NCI-H2227 treated with DMSO at 0.1 percent for 48 hours (cell line): ENCODE data around the gene FAM20C.

Source experiments
- DNase-seq: peaks from one replicate; lab custom pipeline; 2025; lab: John Stamatoyannopoulos, UW

Gene FAM20C

GRCh38 chr7:273327-273726, 81.0 kb downstream of the FAM20C start:
- no peak for DNase-seq

- DNase-seq: no peak
Measured at GRCh38 chr7:274266-274665, 81.9 kb downstream of the FAM20C start.

DNA sequence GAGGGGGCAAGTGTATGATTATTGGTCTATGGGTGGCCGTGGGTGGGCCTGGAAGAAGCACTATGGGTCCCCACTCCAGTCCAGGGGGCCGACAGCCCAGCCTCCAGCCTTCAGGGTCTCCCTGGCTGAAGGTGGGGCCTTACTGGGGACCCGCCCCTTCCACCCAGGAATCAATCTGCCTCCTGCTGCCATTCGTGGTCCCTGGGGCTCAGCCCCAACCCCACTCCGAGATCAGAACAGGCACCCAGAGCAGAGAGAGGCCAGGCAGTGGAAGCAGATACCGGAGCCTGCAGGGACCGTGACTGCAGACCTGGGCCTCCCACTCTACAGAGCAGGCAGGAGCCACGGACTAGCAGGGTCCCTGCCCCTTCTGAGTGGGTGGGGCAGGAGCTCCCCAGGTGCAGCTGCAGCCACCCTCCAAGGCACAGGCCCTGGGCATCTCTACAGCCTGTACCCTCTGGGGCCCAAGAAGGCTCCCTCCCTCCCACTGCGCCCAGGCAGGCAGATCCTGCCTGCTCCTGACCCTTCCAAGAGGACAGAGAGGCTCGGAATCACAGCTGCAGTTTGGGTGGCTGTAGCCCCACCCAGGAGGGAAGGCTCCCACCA, 84.0 kb downstream of the FAM20C start:
- no peak for DNase-seq

DNA sequence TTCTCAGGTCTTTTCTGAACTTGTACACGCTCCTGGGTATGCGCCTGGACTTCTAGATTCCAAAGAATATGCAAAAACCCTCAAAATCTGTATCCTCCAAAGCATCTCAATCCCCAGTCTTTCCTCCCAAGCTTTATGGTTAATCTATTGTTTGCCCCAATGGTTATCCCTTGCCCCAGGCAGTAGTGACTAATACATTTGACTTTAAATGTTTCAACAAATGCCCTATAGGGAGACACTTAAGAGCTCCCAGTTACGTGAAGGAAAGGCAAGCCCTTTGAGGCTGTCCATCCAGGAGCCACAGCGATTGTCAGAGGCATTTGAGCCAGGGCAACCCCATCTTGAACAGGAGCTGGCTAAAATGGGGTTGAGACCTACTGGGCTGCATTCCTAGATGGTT, 84.9 kb downstream of the FAM20C start:
- DNase-seq: no peak

DNA sequence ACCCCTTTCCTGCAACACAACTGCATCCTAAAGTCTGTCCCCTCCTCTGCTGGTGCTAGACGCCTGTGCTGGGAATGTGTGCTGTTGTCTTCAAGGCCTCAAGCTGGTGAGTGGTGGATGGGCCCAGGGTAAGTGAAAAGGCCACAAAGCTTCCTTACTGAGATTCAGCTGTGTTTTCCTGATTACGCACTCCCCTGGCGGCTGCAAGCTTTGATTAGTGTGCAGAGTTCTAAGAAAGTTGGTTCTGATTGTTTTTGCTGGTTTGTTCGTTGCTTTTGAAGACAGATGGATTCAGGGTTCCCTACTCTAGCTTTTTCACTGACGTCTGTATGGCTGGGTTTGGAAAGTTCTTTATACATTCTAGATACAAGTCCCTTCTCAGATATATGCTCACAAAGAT, 85.7 kb downstream of the FAM20C start:
- DNase-seq: no peak

DNA sequence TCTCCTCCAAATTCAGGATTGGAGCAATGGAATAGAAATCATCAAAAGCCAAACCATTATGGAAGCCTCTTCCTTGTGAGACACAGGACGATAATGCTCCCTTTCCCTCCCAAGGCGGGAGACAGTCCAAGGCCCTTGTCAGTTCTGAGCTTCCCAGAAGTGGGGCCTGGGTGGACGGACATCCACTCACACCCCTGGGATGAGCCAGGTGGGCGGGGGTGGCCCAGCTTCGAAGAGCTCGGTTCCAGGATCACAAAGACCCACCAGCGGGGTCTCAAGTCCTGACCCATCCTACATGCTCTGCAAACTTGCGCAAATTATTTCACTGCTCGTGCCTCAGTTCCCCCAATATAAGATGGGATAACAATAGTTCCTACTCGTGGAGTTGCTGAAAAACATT, 87.5 kb downstream of the FAM20C start:
- DNase-seq: no peak

- no peak for DNase-seq
Measured at GRCh38 chr7:280461-280860, 88.1 kb downstream of the FAM20C start.

GRCh38 chr7:281637-282036, 89.3 kb downstream of the FAM20C start:
- DNase-seq: no peak

- no peak for DNase-seq
Measured at GRCh38 chr7:282621-283020, 90.2 kb downstream of the FAM20C start.

GRCh38 chr7:284762-285722, 92.7 kb downstream of the FAM20C start:
- no peak for DNase-seq

DNA sequence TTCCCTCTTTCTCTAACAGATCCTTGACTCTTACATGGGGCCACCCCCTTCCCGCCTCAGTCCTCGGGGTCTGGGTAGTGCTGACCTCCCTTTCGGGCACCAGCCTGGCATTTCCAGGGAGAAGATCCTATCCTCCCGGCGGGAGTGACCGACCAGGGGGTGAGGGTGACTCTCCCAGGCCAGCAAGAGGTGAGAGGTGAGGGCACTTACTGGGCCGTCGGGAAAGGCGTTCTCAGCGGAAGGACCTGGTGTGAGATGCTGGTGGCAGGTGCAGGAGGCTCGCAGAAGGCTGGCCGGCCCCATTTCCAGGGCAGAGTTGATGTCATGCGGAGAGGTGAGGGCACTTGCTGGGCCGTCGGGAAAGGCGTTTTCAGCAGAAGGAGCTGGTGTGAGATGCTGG, 93.4 kb downstream of the FAM20C start:
- no peak for DNase-seq

DNA sequence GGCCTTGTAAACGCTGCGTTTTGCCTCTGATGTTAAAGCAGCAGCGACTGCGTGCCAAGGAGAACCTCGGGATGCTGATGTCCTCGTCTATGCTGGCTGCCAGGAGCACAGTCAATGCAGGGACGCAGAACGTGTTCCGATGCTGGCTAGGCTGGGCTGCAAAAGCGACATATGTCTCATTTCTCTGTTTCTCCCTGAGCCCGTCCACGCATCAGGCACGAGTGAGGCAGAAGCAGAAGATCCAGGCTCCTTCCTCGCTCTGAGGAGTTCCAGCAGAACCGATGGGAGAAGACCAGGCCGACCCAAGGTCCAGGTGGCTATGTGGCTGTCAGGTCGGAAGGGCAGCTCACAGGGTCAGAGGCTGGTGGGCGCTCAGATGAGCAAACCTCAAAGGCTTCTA, 93.9 kb downstream of the FAM20C start:
- no peak for DNase-seq

- no peak for DNase-seq
Measured at GRCh38 chr7:288671-289101, 96.3 kb downstream of the FAM20C start.

GRCh38 chr7:289209-289755, 96.9 kb downstream of the FAM20C start:
- no peak for DNase-seq

GRCh38 chr7:289756-290553, 97.6 kb downstream of the FAM20C start, which contains the start of gene FOXL3:
Gene FOXL3, plus strand, starts transcription at chr7:290170. Its CDS starts 0 bp downstream, at chr7:290170.
- DNase-seq: no peak

- DNase-seq: no peak
Measured at GRCh38 chr7:290554-291372, 98.4 kb downstream of the FAM20C start.

DNA sequence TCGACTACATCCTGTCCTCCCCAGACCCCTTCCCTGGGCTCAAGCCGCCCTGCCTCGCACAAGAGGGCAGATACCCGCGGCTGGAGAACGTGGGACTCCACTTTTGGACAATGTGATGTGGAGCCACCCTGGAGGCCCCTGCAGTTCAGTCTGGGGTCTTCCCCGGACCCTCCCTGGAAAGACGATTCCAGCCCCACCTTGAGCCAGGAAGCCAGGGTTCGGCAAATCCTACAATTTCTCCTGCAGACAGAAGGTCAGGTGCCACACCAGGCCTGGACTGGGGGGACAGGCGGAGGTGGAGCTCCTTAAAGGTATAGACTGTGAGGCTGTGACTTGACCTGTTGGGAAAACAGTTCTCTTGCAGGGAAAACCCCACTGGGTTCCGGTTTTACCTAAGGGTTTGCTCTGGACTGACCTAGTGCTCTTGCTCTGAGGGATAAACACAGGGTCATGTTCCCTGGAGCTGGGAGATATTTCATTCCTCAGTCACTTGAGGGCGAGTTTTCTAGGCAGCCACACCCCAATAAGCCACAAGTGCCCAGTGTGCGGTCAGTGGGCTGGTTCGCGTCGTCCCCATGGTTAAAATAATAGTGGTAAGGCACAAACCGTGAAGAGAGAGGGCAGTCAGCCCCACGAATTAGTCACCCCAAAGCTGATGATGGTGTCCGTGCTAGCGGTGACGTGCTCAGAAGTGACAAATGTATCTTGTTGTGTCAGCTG, 99.2 kb downstream of the FAM20C start:
- no peak for DNase-seq

- DNase-seq: no peak
Measured at GRCh38 chr7:292226-292625, 99.9 kb downstream of the FAM20C start.

GRCh38 chr7:292826-293225, 100.5 kb downstream of the FAM20C start:
- DNase-seq: no peak

GRCh38 chr7:293681-294439, 101.5 kb downstream of the FAM20C start:
- no peak for DNase-seq
